ENCODE results near the gene LMTK2. TPM values are rescaled to one million over a fixed set of nuclear protein-coding genes. Genes with fewer than 3 reads are reported as not detected.

Gene LMTK2
- total RNA-seq, 1 experiment from 2014 or later, result 6.2 TPM

GRCh38 chr7:98175260-98175940 lies 68.7 kb downstream of the LMTK2 start:
- no peak for DNase-seq (ENCODE audit: low read depth)

GRCh38 chr7:98177553-98177952 lies 70.9 kb downstream of the LMTK2 start:
- DNase-seq (ENCODE audit: low read depth), result no peak

GRCh38 chr7:98178321-98178720 lies 71.7 kb downstream of the LMTK2 start:
- no peak for DNase-seq (ENCODE audit: low read depth)

GRCh38 chr7:98178762-98179490 lies 72.3 kb downstream of the LMTK2 start:
- DNase-seq (ENCODE audit: low read depth), result no peak

- DNase-seq (ENCODE audit: low read depth), result no peak
Measured at GRCh38 chr7:98180751-98181150, 74.1 kb downstream of the LMTK2 start.

- DNase-seq (ENCODE audit: low read depth), result no peak
Measured at GRCh38 chr7:98185101-98185500, 78.4 kb downstream of the LMTK2 start.

- DNase-seq (ENCODE audit: low read depth), result peak; percentile 22
Measured at GRCh38 chr7:98186452-98187137, 79.9 kb downstream of the LMTK2 start.

- DNase-seq (ENCODE audit: low read depth), result no peak
Measured at GRCh38 chr7:98187138-98187502, 80.5 kb downstream of the LMTK2 start.

GRCh38 chr7:98189559-98189958 lies 82.9 kb downstream of the LMTK2 start:
- DNase-seq (ENCODE audit: low read depth), result no peak

- DNase-seq (ENCODE audit: low read depth), result no peak
Measured at GRCh38 chr7:98191668-98192431, 85.2 kb downstream of the LMTK2 start.

GRCh38 chr7:98192781-98193457 lies 86.3 kb downstream of the LMTK2 start:
- no peak for DNase-seq (ENCODE audit: low read depth)

- DNase-seq (ENCODE audit: low read depth), result no peak
Measured at GRCh38 chr7:98193474-98194180, 87.0 kb downstream of the LMTK2 start.

GRCh38 chr7:98194186-98194585 lies 87.5 kb downstream of the LMTK2 start:
- no peak for DNase-seq (ENCODE audit: low read depth)

- no peak for DNase-seq (ENCODE audit: low read depth)
Measured at GRCh38 chr7:98194672-98195457, 88.2 kb downstream of the LMTK2 start.

GRCh38 chr7:98196706-98197605 lies 90.3 kb downstream of the LMTK2 start:
- DNase-seq (ENCODE audit: low read depth), result no peak

- DNase-seq (ENCODE audit: low read depth), result no peak
Measured at GRCh38 chr7:98199131-98199530, 92.5 kb downstream of the LMTK2 start.

- no peak for DNase-seq (ENCODE audit: low read depth)
Measured at GRCh38 chr7:98200364-98200763, 93.7 kb downstream of the LMTK2 start.

GRCh38 chr7:98202367-98203195 lies 95.9 kb downstream of the LMTK2 start:
- no peak for DNase-seq (ENCODE audit: low read depth)
